GM18502 (cell line): ENCODE measurements around the gene EXOC4.
"Not testable (repeated sequence)": the region's sequence is repeated elsewhere in the genome, so short reads cannot be mapped to it uniquely, and the experiment has no call there.

Experiments
- ATAC-seq: cut with Tn5 transposase; IDR thresholded peaks from one replicate; pipeline ENCODE4 v1.9.1; 2021; ENCODE audit warnings: mild to moderate bottlenecking; ENCODE audit not compliant: unreplicated experiment, poor library complexity

EXOC4 gene

DNA sequence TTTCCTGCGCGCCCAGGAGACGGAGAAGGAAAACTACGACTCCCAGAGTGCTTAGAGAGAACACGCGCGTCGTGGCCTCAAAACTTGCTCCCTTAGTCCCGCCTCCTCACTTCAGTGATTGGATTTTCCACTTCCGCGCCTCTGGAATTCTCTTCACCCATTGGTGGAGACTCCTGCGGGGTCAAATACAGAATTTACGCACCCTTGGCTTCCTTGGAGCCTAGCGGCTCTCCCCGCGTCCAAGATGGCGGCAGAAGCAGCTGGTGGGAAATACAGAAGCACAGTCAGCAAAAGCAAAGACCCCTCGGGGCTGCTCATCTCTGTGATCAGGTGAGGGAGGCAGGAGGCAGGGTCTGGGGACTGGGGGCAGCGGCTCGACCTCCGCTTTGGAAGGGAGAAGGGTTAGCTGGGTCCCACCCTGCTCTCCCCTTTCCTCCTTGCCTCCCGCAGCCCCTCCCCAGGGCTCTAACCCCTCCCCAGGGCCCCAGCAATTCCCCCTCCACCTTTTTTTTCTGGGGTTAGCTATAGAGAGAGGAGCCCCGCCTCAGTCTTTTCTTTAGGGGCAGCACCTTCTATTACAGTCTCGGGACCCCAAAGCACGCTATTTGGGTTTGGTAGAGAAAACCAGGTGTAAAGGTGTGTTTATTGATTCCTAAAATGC lies at the start of gene EXOC4:
TSS of gene EXOC4 (plus strand) at position 221 of the 661 bp plus-strand sequence.
- peak; percentile 98 for ATAC-seq

DNA sequence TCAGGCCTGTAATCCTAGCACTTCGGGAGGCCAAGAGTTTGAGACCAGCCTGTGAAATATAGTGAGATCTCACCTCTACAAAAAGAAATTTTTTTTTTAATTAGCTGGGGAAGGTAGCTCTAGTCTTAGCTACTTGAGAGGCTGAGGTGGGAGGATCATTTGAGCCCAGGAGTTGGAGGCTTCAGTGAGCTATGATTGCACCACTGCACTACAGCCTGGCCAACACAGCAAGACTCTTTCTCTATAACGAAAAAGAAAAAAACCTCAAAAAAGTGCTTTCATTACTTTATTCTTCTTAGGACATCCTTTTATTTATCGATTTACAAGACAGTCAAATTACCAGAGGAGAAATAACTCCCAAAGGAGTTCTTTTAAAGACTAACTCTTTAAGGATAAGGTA lies 49.4 kb upstream of the EXOC4 start:
- ATAC-seq, result no peak

DNA sequence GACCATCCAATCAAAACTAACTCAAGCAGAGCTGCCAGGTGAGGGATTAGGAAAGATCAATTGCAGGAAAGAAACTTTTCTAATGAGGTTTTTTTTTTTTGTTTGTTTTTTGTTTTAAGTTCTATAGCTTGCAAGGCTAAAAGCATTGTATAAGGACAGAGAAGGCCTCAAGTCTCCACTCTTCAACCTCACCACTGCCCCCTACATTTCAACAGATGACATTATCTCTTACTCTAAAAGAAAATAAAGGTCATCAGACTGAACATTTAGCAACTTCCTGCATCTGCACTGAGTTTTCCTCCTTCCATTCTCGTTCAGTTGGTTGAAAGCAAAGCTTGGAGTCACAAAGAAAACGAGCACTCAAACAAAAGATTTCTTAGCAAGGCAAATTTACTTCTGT lies 45.2 kb upstream of the EXOC4 start:
- ATAC-seq, result no peak

DNA sequence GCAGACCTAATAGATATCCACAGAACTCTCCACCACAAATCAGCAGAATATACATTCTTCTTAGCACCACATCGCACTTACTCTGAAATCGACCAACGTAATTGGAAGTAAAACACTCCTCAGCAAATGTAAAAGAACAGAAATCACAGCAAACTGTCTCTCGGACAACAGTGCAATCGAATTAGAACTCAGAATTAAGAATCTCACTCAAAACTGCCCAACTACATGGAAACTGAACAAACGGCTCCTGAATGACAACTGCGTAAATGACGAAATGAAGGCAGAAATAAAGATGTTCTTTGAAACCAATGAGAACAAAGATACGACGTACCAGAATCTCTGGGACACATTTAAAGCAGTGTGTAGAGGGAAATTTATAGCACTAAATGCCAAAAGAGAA lies 42.1 kb upstream of the EXOC4 start:
- not testable (repeated sequence) for ATAC-seq

DNA sequence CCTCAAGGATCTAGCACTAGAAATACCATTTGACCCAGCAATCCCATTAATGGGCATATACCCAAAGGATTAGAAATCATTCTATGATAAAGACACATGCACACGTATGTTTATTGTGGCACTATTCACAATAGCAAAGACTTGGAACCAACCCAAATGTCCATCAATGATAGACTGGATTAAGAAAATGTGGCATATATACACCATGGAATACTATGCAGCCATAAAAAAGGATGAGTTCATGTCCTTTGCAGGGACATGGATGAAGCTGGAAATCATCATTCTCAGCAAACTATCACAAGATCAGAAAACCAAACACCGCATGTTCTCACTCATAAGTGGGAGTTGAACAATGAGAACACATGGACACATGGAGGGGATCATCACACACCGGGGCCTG lies 39.1 kb upstream of the EXOC4 start:
- ATAC-seq, result not testable (repeated sequence)

DNA sequence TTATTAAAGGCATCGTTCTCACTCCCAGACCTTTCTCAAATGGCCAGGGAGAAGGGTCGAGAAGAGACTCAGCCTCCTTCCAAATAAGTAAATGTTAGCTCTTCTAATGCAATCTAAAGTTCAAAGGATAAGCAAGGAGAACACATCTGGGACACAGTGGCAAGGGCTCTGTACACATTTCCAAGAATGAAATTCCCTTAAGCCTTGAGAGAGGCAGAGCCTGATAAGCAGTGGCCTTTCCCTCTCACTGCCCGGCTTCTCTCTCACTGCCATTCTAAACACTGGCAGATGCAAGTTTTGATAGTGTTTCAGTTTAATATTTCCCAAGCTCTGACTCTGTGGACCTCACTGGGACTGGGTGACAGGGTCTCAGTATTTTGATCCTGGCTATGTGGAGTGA lies 35.1 kb upstream of the EXOC4 start:
- no peak for ATAC-seq

DNA sequence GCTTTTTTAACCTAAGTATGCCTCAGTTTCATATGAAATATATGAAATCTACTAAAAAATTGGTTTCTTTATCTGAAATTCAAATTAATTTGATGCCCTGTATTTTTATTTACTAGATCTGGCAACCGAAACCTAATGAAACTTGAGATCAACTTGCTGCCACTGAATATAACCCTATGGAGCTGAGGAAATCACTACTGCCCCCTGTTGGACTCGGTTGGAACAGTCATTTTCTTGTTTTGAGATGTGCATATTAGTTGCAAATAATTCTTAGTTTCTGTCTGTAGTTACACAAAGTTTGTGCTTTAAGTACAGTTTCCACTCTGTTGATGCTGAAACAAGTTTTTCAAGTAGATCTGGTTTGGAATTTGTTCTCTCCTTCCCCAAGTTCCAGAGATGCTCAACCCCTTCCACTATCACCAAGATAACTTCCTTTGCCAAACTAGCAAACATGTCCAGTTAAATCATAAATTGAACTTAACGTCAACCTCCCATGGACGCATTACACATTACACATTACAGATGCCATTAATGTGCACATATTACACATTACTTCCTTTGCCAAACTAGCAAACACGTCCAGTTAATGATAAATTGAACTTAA lies 22.2 kb upstream of the EXOC4 start:
- ATAC-seq, result no peak

DNA sequence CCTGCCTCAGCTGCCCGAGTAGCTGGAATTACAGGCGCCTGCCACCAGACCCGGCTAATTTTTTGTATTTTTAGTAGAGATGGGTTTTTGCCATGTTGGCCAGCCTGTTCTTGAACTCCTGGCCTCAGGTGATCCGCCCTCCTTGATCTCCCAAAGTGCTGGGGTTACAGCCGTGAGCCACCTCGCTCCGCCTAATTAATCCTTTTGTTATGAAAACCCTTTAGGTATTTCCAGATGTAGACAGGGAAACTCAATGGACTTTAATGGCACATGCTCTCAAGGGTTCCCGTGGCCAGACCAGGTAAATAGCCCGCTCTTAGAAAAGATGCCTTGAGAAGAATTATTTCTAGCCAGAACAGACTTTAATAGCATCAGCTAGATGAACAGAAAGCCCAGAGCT lies 19.7 kb upstream of the EXOC4 start:
- ATAC-seq, result no peak

DNA sequence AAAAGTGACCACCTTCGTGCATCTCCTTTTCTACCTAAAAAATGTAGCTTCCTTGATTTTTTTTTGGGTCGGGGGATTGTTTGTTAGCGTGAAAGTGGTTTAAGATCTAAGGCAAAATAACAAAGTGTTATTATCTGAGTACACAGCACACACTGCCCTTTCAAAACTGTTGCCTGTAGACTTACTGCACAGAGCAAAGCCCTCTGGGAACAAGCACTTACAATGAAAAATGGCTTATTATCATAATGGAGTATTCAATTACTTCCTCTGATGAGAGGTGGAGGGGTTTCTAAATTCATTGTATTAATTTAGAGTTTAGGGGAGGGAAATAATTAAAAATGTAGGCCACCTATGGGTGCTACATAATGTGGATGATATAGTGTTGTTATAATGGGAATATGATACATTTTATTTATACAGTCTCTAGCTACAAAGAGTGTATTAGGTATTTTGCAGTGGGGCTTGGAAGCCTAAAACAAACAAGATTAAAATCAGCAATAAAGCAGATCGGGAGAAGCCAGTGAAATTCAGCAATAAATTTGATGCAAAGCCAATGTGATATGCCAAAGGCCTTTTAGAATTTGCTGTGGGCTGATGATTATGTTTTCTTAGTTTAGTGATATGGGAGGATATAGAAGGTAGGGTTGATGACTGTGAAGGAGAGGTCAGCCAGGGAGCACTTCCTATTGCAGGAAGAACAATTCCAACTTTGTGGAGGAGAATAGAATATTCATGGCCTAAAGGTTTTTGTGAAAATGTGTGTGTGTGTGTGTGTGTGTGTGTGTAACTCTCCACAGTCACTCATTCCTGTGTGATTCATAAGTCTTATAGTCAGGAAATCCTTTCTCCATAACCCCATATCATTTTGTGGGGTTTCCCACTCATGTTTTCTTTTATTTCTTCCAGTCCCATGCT lies 17.7 kb upstream of the EXOC4 start:
- no peak for ATAC-seq

DNA sequence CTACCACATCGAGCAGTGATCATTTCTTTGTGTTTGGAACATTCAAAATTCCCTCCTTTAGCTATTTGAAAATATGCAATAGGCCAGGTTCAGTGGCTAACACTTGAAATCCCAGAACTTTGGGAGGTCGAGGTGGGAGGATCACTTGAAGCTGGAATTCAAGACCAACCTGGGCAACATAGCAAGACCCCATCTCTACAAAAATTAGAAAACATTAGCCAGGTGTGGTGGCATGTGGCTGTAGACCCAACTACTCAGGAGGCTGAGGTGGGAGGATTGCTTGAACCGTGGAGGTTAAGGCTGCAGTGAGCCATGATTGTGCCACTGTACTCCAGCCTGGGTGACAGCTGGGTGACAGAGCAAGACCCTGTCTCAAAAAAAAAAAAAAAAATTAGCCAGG lies 15.3 kb upstream of the EXOC4 start:
- no peak for ATAC-seq

DNA sequence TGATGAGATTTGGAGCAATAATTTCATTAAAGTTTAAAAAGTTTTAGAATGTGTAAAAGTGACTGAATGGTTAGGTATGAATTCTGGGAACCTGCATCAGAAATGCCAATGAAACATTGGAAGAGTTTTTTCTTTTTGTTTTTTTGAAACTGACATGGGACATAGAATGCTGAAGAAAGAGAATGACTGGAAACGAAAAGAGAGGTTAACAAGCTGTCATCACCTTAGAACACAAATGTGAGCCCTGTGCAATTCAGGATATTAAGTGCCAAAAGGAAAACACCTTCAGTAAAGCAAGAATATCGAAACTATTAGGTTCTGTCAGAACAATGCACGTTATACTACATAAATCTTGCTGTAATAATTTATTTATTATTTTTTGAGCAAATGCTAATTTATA lies 12.6 kb upstream of the EXOC4 start:
- ATAC-seq, result no peak

DNA sequence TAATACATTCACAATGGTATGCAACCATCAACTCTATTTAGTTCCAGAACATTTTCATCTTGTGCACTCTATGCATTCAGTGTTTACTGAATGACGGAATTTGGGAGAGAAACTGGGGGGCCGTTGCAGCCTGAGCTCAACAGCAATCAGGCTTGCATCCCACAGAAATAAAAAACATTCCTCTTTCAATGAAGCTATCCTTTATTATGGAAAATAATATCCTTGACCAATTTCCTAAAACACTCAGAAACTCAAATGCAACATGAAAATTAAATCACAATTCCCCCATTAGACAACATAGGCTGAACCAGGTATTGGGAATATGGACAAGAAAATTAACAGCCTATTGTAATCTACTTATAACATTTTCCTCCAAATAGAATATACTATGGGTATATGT lies 6.3 kb upstream of the EXOC4 start:
- ATAC-seq, result no peak

DNA sequence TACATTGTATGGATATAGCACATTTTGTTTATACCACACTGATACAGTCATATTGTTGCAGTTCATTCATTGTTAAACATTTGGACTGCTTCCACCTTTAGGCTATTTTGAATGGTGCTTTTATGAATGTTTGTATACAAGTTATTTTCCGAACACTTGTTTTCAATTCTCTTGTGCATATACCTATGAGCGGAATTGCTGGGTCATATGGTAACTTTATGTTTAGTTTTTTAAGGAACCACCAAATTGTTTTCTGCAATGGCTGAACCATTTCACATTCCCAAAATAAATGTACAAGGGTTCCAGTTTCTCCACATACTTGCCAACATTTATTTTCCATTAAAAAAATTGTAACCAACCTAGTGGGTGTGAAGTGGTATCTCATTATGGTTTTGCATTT lies 4.0 kb upstream of the EXOC4 start:
- no peak for ATAC-seq

DNA sequence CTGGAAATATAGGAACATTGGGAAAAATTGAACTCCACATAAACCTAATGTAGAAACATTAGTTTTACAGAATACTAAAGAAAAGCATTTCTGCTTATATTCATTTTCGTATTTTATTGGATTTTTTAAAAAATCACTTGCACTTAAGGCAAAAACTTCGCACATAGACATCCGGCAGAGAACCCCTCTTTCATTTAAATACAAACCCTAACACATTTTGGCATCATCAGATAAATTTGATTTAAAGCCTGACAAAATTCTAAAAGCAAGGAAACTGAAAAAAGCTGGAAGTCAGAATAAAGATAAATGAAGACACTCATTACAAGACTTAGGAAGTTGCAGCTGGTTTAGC lies 396 bp upstream of the EXOC4 start:
- ATAC-seq, result peak; percentile 2

DNA sequence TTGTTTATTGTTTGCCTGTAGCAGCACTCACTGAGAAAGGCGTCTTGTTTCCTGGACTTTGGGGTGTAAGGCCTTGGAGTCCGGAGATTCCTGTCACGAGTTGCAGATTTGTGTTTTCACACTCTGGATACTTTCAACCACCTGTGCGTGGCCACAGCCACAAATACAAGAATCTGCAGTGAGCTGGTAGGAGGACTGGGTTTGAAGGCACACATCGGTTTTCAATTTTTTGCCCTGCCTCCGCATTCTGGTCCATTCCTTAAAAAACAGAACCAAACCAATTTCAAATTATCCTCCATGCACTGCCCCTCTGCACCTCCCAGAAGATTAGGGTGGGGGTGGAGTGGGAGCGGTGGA lies 619 bp downstream of the EXOC4 start:
- no peak for ATAC-seq

DNA sequence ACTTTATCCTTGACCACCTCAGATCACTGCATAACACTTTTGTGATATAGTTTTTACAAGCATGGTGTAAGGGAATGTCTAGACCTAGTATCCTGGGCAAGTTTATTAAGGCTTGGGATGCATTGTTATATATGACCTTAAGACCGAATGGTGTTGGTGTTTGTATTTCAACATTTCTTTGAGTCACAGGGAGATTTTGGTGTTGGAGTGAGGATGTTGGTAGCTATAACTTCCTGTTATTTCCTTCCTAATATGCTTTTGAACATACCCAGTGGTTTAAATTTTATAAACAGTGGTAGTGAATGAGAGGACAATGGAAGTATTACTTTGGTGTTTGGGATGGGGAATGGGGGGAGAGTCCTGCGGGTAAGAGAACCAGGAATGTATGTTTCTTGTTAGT lies 2.6 kb downstream of the EXOC4 start:
- no peak for ATAC-seq

DNA sequence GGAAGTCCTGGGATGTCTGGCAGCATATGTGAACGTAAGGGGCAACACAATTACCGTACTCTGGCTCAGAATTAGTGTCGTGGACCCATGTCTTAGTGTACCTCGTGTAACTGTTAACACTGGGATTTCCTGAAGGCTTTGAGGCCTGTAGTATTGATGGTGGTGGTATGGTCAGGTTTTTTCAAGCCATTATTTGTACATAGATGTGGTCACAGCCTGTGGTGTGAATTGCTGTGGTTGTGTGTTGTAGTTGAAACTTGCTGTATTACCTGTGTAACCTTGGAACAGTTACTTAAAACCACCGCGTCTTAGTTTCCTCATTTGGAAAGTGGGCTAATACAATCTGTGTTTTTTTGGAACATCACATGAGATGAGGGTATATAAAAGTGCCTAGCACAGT lies 5.3 kb downstream of the EXOC4 start:
- no peak for ATAC-seq

DNA sequence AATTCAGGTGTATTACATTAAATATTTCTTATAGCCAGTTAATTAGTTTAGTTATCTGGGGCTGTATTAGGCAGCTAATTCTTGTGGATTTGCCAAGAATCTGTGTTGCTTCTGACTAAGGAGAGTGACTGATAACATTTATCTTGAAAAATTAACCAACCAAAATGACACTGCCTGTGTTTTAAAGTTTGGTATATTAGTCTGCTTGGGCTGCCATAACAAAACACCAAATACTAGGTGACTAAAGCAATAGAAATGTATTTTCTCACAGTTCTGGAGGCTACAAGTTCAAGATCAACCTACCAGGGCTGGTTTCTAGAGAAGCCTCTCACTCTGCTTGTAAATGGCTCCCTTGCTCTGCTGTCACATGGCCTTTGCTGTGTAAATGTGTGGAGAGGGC lies 12.9 kb downstream of the EXOC4 start:
- no peak for ATAC-seq

DNA sequence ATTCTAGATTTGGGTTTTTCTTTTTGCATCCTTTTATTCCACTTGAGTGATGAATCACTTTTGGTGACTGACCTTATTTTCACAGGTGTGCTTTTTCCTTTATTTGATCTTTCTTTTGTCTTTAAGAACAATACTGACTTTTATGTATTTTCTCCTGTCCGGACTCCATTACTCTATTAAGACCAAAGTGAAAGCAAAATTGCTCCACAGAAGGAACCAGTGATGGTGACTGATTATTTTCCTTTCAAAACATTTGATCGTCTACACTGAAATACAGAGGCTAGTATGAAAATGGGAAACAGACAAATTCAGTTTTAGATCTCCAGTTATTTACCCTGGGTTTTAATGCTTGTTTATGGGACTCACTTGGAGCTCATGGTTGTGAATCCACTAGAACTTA lies 15.5 kb downstream of the EXOC4 start:
- no peak for ATAC-seq

DNA sequence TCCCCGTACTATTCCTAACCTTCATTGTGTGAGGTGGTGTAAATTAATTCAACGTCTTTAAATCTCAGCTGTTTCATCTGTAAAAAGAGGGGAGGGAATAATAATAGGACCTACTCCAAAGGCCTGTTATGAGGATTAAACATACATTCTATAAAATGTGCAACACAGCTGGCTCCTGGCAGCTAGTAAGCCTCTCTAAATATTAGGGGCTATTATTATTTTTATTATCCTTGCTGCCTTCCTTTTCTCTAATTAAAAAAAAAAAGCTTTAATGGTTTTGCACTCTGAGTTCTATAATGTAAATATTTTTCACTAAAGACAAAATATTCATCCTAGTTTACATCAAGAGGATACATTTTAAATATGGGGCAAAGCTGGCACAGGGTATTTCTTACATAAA lies 19.5 kb downstream of the EXOC4 start:
- no peak for ATAC-seq

DNA sequence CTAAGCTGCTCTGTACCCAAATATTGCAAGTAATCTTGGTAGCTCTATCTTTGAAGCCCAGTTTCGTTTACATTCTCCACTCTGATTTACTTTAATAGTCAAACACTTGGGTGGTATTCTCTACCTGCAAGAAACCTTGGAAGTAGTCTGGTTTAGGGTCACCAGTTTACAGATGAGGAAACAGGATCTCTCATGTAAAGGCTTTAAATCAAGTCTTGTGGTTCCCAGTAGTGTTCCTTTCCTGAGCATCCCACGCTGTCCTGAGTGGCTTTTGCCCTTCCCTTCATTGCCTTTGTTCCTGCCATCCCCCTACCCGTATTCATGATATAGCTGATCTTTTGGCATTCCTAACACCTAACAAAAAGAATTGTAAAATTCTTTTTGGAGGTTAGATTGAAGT lies 20.3 kb downstream of the EXOC4 start:
- no peak for ATAC-seq

DNA sequence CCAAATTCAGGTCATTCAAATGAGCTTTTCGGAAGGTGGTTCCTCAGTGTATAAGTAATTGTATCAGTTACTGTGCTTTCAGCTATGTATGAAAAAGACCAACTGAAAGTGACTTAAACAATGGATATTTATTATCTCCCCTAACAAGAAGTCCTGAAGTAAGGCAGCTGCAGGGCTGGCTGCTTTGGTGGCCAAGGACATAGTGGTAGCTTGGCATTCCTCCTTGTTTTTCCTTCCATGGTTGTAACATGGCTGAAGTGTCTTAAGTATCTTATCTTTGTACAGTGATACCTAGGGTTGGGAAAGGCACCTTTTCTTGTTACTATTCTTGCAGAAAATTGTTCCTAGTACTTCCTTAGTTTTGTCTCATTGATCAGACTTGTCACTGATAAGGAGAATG lies 21.4 kb downstream of the EXOC4 start:
- no peak for ATAC-seq
